Urinary bladder (tissue), 4 donors: ENCODE measurements around the gene MAN2B2. TPM values are rescaled to one million over a fixed set of nuclear protein-coding genes. Genes with fewer than 3 reads are reported as not detected.
"Not testable (repeated sequence)": the region's sequence is repeated elsewhere in the genome, so short reads cannot be mapped to it uniquely, and the experiment has no call there.

Experiments used
- DNase-seq: peaks from one replicate; pipeline ENCODE4 v3.0.0-alpha.2; 2015; ENCODE audit errors: extremely low spot score
- H3K27ac ChIP-seq: one replicate; pipeline ENCODE4 v1.5.1; 2013; ENCODE audit warnings: low read depth, mild to moderate bottlenecking, moderate library complexity
- H3K36me3 ChIP-seq: one replicate; pipeline ENCODE4 v1.6.1; 2013; ENCODE audit warnings: mild to moderate bottlenecking, moderate library complexity; ENCODE audit not compliant: insufficient read depth
- H3K4me1 ChIP-seq: one replicate; pipeline ENCODE4 v1.6.1; 2013; ENCODE audit warnings: mild to moderate bottlenecking, moderate library complexity; ENCODE audit not compliant: insufficient read depth
- H3K4me3 ChIP-seq: one replicate; pipeline ENCODE4 v1.5.1; 2013; ENCODE audit warnings: low read depth, low read length
- WGBS: extraction: QIAGEN DNeasy Blood & Tissue Kit; methylation state at CpG from one replicate; pipeline ENCODE4 v1.1.7; 2013; 5-methylcytosine and 5-hydroxymethylcytosine counted together
- polyA plus RNA-seq: library from polyadenylated mRNA; stranded (reverse); fragments of 200-250 nt; gene quantifications from one replicate; pipeline ENCODE4 v1.2.3, GENCODE V29; 2013
- total RNA-seq: library from RNA; depleted of rRNA; stranded (reverse); fragments of >200 nt; gene quantifications from one replicate; pipeline ENCODE4 v1.2.3, GENCODE V29; 2014
- donor health status: healthy with polysubstance abuse.
- donor health status: healthy.

MAN2B2 gene
- total and polyA plus RNA-seq, 2 donors = 11.1 to 37.7 TPM

- Histone ChIP-seq H3K4me3 (peak overlapping the region; percentile 32), H3K4me1 (peaks cover 1% of the 10 kb centered on the region), H3K36me3 (no peaks in the 10 kb centered on the region), H3K27ac (no peak overlapping the region)
- no peak for DNase-seq
- WGBS = 13% methylated on average over 55 of the region's 55 CpGs
Measured at GRCh38 chr4:6663596-6664393, 88.8 kb downstream of the MAN2B2 start.

GRCh38 chr4:6665320-6665654, 90.3 kb downstream of the MAN2B2 start:
- DNase-seq = no peak
- Histone ChIP-seq H3K36me3 (no peaks in the 10 kb centered on the region), H3K4me3 (no peak overlapping the region), H3K4me1 (peaks cover 1% of the 10 kb centered on the region), H3K27ac (no peak overlapping the region)
- WGBS = 99% methylated on average over 9 of the region's 9 CpGs

- no peak overlapping the region for H3K4me3 ChIP-seq
- 83% methylated on average over 11 of the region's 11 CpGs for WGBS
- no peak for DNase-seq
- peaks cover 1% of the 10 kb centered on the region for H3K4me1 ChIP-seq
- H3K36me3 ChIP-seq = no peaks in the 10 kb centered on the region
- H3K27ac ChIP-seq = no peak overlapping the region
Measured at GRCh38 chr4:6668391-6668790, 93.4 kb downstream of the MAN2B2 start.

- Histone ChIP-seq H3K27ac (no peak overlapping the region), H3K4me3 (no peak overlapping the region), H3K36me3 (no peaks in the 10 kb centered on the region), H3K4me1 (no peaks in the 10 kb centered on the region)
- no peak for DNase-seq
- 94% methylated on average over 1 of the region's 1 CpG for WGBS
Measured at GRCh38 chr4:6671648-6672047, 96.7 kb downstream of the MAN2B2 start.

- no peaks in the 10 kb centered on the region for H3K36me3 ChIP-seq
- H3K27ac ChIP-seq = no peak overlapping the region
- DNase-seq = no peak
- no peak overlapping the region for H3K4me3 ChIP-seq
- 96% methylated on average over 19 of the region's 19 CpGs for WGBS
- H3K4me1 ChIP-seq = no peaks in the 10 kb centered on the region
Measured at GRCh38 chr4:6672131-6672530, 97.1 kb downstream of the MAN2B2 start.

GRCh38 chr4:6672541-6673190, 97.7 kb downstream of the MAN2B2 start:
- not testable (repeated sequence) for H3K4me3 ChIP-seq, H3K27ac ChIP-seq, DNase-seq, H3K36me3 ChIP-seq, H3K4me1 ChIP-seq
- WGBS = 97% methylated on average over 34 of the region's 34 CpGs

Other genes starting within 250 kb of the MAN2B2 start
- 3.0 TPM for gene PPP2R2C, start 102.6 kb upstream of the MAN2B2 start, total RNA-seq
- 0.94 TPM for gene PPP2R2C, start 102.6 kb upstream of the MAN2B2 start, polyA plus RNA-seq
- gene MRFAP1, start 65.5 kb downstream of the MAN2B2 start, total RNA-seq = 81.2 TPM
- gene MRFAP1, start 65.5 kb downstream of the MAN2B2 start, polyA plus RNA-seq = 384 TPM
- gene S100P, start 118.7 kb downstream of the MAN2B2 start, total RNA-seq = 88.9 TPM
- 203 TPM for gene S100P, start 118.7 kb downstream of the MAN2B2 start, polyA plus RNA-seq
- 56.0 TPM for gene MRFAP1L1, start 134.7 kb downstream of the MAN2B2 start, total RNA-seq
- gene MRFAP1L1, start 134.7 kb downstream of the MAN2B2 start, polyA plus RNA-seq = 73.1 TPM
- gene BLOC1S4, start 141.0 kb downstream of the MAN2B2 start, total RNA-seq = 5.6 TPM
- gene BLOC1S4, start 141.0 kb downstream of the MAN2B2 start, polyA plus RNA-seq = 12.4 TPM
- gene KIAA0232, start 207.5 kb downstream of the MAN2B2 start, total RNA-seq = 32.8 TPM
- 18.8 TPM for gene KIAA0232, start 207.5 kb downstream of the MAN2B2 start, polyA plus RNA-seq